ENCODE data around the gene KLHL11.

KLHL11 gene

DNA sequence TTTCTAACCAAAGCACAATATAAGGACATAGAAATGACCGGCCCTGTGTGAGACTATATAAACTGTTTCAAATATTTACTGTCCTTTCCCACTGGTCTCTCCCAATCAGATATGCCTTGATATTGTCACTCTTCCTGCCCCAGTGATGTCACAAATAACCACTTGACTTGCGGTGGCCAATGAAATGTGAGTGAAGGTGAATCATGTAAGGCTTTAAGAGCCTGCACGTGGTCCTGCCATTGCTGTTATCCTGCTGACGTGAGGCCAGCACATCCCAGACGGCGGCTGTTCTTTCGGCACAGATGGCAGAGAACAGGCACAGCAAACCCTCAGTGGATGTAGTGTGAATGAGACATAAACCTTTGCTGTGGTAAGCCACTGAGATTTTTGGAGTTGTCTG is 5.4 kb upstream of the KLHL11 start:
- H3K9me3 ChIP-seq = no peaks in the 10 kb centered on the region
- intact Hi-C loops (cut with DNase I; ENCODE audit: low total_unique reads) = no loop called here
- H3K4me3 ChIP-seq = no peak overlapping the region
- no peaks in the 10 kb centered on the region for H3K27me3 ChIP-seq
- H3K27ac ChIP-seq = no peak overlapping the region
- H3K4me1 ChIP-seq = peaks cover 0 to 1% (median 0%) of the 10 kb centered on the region in 4 donors
- H3K36me3 ChIP-seq = peaks cover 35 to 80% (median 65%) of the 10 kb centered on the region in 3 donors
- TF ChIP-seq, protein P1, sequence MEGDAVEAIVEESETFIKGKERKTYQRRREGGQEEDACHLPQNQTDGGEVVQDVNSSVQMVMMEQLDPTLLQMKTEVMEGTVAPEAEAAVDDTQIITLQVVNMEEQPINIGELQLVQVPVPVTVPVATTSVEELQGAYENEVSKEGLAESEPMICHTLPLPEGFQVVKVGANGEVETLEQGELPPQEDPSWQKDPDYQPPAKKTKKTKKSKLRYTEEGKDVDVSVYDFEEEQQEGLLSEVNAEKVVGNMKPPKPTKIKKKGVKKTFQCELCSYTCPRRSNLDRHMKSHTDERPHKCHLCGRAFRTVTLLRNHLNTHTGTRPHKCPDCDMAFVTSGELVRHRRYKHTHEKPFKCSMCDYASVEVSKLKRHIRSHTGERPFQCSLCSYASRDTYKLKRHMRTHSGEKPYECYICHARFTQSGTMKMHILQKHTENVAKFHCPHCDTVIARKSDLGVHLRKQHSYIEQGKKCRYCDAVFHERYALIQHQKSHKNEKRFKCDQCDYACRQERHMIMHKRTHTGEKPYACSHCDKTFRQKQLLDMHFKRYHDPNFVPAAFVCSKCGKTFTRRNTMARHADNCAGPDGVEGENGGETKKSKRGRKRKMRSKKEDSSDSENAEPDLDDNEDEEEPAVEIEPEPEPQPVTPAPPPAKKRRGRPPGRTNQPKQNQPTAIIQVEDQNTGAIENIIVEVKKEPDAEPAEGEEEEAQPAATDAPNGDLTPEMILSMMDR (IDR thresholded peaks at IDR 0.05) = no peak
- DNase-seq = no peak

DNA sequence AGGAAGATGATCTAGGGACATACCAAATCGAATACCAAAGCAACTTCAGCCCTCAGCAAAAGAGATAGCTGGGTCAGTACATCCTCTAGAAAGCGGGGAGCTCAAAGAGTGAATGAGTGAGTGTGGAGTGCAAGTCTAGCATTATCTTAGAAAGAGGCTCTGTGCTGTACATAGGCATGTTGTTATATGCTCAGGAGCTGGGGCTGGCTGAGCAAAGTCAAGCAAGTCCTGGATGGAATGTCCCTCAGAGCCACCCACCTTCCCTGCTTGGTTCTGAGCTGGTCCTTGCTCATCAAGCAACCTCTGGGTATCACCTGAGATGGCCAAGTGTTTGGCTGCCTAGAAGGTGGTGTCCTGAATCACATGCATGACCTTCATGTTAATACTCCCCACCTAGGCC is 4.9 kb upstream of the KLHL11 start:
- Histone ChIP-seq H3K4me1 (peaks cover 0 to 3% (median 0%) of the 10 kb centered on the region in 4 donors), H3K9me3 (no peaks in the 10 kb centered on the region), H3K4me3 (no peak overlapping the region), H3K36me3 (peaks cover 35 to 78% (median 63%) of the 10 kb centered on the region in 3 donors), H3K27ac (no peak overlapping the region), H3K27me3 (no peaks in the 10 kb centered on the region)
- TF ChIP-seq, protein P1 (IDR thresholded peaks at IDR 0.05) = no peak
- no peak for DNase-seq
- intact Hi-C loops (cut with DNase I; ENCODE audit: low total_unique reads) = no loop called here

DNA sequence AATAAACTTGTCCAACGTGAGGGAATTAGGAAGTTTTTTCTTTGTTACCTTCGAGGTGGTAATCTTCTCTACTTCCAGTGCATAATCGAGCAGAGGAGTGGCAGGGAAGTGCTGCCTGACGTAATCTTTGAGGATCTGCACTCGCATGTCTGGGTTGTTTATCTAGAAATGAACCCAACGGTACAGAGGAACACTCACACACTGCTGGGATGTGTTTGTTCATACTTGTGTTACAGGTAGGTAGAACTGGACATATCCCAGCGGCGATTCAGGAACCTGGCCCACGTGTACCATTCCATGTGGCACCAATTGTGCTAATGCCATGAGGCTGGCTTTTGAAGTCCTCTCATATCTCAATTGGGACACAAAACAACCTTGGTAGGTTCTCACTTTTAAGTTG is 4.2 kb upstream of the KLHL11 start:
- H3K27me3 ChIP-seq = no peaks in the 10 kb centered on the region
- H3K9me3 ChIP-seq = no peaks in the 10 kb centered on the region
- peaks cover 30 to 71% (median 58%) of the 10 kb centered on the region in 3 donors for H3K36me3 ChIP-seq
- intact Hi-C loops (cut with DNase I; ENCODE audit: low total_unique reads) = loop anchor here (10.0 kb wide), 1 partner anchor 55 kb away; the partner anchor contains the start of genes FKBP10 and P3H4
- TF ChIP-seq, protein P1 (IDR thresholded peaks at IDR 0.05) = no peak
- no peak for DNase-seq
- H3K27ac ChIP-seq = no peak overlapping the region
- no peak overlapping the region for H3K4me3 ChIP-seq
- H3K4me1 ChIP-seq = peaks cover 0 to 4% (median 0%) of the 10 kb centered on the region in 4 donors

DNA sequence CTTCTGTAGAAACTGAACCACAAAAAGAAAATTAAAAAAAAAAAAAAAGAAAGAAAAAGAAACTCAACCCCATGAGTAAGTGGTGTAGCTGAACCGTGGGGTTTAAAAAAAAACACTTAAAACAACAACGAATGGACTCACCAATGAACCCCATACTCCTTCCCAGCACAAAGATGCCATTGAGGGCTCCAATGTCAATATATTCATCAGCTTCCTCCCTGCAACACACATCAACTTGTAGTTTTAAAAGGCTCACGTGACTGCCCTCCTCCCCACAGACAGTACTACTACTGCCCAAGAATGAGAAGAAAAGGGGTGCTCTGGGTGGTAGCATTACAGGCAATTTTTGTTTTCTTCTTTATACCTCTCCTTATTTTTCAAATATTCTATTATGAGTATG is 3.3 kb upstream of the KLHL11 start:
- Histone ChIP-seq H3K9me3 (no peaks in the 10 kb centered on the region), H3K27ac (no peak overlapping the region), H3K36me3 (peaks cover 29 to 62% (median 52%) of the 10 kb centered on the region in 3 donors), H3K27me3 (no peaks in the 10 kb centered on the region), H3K4me1 (peaks cover 0 to 12% (median 7%) of the 10 kb centered on the region in 4 donors), H3K4me3 (no peak overlapping the region)
- DNase-seq = no peak
- intact Hi-C loops (cut with DNase I; ENCODE audit: low total_unique reads) = loop anchor here (10.0 kb wide), 1 partner anchor 54 kb away; the partner anchor contains the start of genes FKBP10 and P3H4
- TF ChIP-seq, protein P1 (IDR thresholded peaks at IDR 0.05) = no peak

DNA sequence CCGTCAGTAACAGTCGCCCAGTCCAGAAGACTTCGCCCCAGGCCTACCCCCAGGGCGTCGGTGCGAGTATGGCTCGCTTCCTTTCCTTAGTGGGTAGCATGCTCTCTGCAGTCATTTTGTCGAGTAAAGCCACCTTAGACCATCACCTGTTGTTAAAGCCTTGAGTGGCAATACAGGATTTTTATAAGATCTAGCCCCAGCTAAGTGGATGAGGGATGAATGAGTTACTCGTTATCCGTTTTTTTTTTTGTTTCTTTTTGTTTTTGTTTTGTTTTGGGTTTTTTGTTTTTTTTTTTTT is 322 bp upstream of the KLHL11 start:
- Histone ChIP-seq H3K36me3 (peaks cover 5 to 32% (median 24%) of the 10 kb centered on the region in 3 donors), H3K4me1 (peaks cover 0 to 40% (median 23%) of the 10 kb centered on the region in 4 donors), H3K27ac (peak overlapping the region; percentile 96 to 98), H3K4me3 (peak overlapping the region; percentile 96 to 100), H3K27me3 (no peaks in the 10 kb centered on the region), H3K9me3 (no peaks in the 10 kb centered on the region)
- intact Hi-C loops (cut with DNase I; ENCODE audit: low total_unique reads) = loop anchor here (10.0 kb wide), 1 partner anchor 51 kb away; the partner anchor contains the start of genes FKBP10 and P3H4
- TF ChIP-seq, protein P1 (IDR thresholded peaks at IDR 0.05) = no peak
- DNase-seq = no peak

DNA sequence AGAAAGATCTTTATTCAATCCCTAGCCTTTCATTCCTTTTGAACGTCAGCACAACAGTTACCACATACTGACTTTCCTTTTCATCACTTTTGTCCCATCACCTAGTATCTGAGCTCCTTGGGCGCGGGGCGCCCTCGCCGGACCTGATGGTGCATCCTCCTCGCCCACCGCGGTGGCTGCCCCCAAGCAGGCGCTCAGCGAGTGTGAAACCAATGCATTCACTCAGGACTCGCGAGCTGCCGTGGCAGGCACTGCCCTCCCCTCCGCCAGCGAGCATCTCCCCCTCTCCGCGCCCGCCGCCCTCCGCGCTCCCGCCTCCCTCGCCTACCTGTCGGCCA is 756 bp downstream of the KLHL11 start:
- no peak for DNase-seq
- TF ChIP-seq, protein P1 (IDR thresholded peaks at IDR 0.05) = no peak
- Histone ChIP-seq H3K4me1 (peaks cover 0 to 42% (median 26%) of the 10 kb centered on the region in 4 donors), H3K9me3 (no peaks in the 10 kb centered on the region), H3K27ac (peak overlapping the region; percentile 96 to 98), H3K4me3 (peak overlapping the region; percentile 96 to 100), H3K27me3 (no peaks in the 10 kb centered on the region), H3K36me3 (peaks cover 0 to 21% (median 13%) of the 10 kb centered on the region in 3 donors)
- intact Hi-C loops (cut with DNase I; ENCODE audit: low total_unique reads) = loop anchor here (10.0 kb wide), 1 partner anchor 50 kb away; the partner anchor contains the start of genes FKBP10 and P3H4
